DMS153 treated with DMSO at 0.1 percent for 48 hours (cell line): ENCODE results near the gene A4GNT.
"Not testable (repeated sequence)": the region's sequence is repeated elsewhere in the genome, so short reads cannot be mapped to it uniquely, and the experiment has no call there.

Experiments
- DNase-seq: peaks from one replicate; lab custom pipeline; 2025; ENCODE audit not compliant: unreplicated experiment; lab: John Stamatoyannopoulos, UW

Gene A4GNT

DNA sequence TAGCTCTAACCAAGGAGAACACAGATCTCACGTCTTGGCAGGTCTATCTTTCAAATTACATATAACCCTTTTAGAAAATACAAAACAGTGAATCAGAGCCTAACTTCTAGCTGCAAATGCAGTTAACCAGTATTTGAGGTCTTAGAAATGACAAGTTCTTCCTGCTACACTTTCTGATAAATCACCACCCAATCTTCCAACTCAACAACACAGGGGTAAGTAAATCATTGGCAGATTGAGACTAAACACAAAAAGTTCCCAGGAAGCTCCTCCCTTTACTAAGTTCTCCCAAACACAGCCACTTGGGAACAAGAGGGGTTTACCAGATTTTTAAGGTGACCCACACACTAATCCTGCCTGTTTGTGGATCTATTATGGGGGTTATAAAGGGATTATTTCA, at the start of gene A4GNT:
A4GNT (minus strand) TSS at position 152 of the 400 bp plus-strand sequence. CDS start 1,134 bp downstream, outside the sequence.
- DNase-seq = no peak

DNA sequence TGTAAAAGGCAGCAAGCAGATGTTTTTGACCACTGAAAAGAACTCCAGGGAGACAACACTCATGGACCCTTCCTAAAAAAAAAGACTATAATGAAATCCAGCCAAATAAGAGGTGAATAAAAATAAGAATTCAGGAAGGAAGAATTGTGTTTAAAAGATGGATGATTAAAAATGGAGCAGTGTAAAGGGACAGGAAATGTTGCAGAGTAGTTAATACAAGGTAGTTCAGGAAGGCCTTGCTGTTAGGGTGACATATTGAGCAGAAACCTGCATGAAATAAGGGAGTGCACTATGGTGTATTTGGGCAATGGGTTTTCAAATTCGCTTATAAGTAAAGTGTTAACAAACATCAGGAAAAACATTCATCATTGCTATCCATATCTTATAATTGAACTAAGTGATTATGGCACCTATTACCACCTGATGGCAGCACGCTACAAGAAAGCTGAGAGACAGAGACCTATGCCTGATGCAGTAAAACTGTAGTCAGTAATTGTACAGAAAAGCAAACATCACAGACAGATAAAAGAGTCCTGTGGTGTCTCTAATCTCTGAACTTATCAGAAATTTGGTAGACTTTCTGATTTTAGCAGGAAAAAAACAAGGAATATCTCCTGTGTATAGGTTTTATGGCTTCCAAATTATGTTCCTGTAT, 48.3 kb upstream of the A4GNT start:
- peak; percentile 65 for DNase-seq

DNA sequence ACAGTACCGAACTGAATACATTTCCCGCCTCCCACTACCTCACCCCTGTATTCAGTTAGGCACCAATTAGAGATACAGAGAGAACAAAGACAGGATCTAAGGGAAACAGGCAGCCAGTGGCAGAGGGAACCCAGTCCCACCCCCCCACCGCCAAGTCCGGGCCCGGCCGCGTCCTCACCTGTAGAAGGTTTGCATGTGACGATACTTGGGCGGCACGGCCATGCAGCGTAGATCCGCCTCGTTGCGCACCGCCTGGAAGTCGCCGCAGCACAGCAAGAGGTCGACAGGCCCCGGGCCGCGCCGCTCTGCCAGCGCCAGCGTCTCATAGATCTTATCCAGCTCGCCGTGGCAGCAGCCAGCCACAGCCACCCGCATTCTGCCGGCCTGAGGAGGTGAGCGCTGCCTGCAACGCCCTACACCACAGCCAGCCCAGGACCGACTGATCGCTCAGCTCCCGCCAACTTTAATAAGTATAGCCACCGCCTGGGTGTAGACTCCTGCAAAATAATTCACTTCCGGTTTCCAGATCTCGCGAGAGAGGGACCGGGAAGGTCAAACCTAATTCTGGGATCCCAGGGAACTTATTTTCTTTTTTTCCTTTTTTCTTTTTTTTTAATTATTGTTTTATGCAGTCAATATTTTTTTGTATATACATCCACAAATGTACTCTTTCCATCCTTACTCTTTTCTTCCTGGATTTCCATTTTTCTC, 42.4 kb upstream of the A4GNT start, which contains the start of gene DBR1:
DBR1 (minus strand) TSS at position 501 of the 711 bp plus-strand sequence; CDS start at position 375, 126 bp downstream.
- peak; percentile 62 for DNase-seq

- DNase-seq = peak; percentile 19
Measured at GRCh38 chr3:138173769-138174420, 41.7 kb upstream of the A4GNT start.

- DNase-seq = no peak
Measured at GRCh38 chr3:138172625-138173024, 40.4 kb upstream of the A4GNT start.

- DNase-seq = no peak
Measured at GRCh38 chr3:138165061-138165460, 32.9 kb upstream of the A4GNT start.

DNA sequence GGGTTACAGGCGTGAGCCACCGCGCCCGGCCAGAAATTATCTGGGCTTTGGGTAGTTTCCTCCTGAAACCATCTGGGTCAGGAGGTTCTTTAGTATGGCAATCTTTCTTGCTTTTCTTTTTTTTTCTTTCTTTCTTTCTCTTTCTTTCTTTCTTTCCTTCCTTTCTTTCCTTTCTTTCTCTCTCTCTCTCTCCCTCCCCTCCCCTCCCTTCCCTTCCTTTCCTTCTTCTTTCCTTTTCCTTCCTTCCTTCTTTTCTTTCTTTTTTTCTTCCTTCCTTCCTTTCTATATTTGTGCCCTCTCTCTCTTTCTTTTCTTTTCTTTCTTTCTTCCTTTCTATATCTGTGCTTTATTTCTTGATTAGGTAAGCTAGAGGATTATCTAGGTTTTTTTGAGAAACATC, 25.6 kb upstream of the A4GNT start:
- no peak for DNase-seq

DNA sequence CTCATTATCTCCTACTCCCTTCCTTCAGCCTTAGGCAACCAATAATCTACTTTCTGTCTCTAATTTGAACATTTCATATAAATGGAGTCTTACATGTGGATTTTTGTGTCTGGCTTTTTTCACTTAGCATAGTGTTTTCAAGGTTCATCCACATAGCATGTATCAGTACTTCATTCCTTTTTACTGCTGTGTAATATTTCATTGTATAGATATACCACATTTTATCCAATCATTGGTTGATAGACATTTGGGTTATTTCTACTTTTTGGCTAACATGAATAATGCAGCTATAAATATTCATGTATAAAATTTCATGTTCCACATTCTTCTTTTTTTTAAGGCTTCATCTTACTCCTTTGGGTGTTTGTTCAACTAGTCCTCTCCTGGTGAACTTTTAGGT, 22.3 kb upstream of the A4GNT start:
- no peak for DNase-seq

DNA sequence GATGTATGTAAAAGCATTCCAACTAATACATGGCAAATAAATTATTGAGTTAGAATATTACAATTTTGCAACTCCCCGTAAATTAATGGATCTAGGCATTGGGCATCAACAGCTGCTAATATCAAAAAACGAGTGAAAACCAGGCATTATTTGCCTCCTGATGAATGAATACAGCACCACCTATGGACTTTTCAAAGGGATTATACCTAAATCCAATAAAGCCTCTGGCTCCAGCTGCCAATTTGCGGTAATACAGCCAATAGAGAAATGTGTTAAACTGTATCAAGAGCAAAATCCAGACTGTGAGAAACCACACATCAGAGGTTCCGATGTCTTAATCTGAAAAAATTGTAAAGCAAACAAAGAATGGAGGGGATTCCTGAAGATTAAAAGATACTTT, 16.3 kb upstream of the A4GNT start:
- DNase-seq = no peak

DNA sequence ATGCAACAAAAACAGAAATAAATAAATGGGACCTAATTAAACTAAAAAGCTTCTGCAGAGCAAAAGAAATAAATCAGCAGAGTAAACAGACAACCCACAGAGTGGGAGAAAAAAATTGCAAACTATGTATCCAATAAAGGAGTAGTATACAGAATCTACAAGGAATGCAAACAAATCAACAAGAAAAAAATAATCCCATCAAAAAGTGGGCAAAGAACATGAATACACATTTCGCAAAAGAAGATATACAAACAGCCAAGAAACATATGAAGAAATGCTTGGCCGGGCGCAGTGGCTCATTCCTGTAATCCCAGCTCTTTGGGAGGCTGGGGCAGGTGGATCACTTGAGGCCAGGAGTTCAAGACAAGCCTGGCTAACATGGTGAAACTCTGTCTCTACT, 10.0 kb upstream of the A4GNT start:
- DNase-seq = not testable (repeated sequence)

DNA sequence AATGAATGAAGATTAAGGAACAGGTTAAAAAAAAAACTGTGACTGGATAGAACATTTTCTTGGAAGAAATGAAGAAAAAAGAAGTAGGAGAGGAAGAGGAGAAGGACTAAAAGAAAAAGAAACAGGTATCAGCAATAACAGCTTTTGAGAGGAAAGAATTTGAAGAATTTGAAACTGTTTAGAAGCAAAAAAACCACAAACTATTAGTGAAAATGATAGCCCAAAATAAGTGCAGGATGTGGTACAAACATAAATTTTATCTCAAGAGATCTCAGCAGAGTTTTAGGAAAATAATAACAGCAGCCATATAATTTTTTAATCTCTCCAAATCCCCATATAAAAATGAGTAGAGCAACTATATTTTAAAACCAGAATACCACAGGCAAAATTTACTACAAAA, 8.8 kb upstream of the A4GNT start:
- DNase-seq = no peak

DNA sequence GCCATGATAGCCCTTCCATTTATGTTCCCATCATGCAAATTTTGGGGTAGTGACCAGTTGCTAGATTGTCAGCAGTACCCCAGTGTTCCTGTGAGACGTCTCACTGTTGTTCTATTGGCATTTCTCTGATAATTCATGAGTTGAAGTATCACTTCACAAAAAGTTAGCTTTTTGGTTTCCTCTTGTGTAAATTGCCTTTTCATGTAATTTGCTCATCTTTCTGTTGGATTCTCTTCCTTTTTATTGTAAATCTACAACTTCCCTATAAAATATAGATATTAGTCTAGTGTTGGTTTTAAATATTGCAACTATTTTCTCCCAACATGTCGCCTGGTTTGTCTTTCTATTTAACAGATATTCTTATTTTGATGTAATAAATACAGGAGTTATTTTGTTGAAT, 7.5 kb upstream of the A4GNT start:
- no peak for DNase-seq

GRCh38 chr3:138137861-138138260, 5.7 kb upstream of the A4GNT start:
- DNase-seq = no peak

DNA sequence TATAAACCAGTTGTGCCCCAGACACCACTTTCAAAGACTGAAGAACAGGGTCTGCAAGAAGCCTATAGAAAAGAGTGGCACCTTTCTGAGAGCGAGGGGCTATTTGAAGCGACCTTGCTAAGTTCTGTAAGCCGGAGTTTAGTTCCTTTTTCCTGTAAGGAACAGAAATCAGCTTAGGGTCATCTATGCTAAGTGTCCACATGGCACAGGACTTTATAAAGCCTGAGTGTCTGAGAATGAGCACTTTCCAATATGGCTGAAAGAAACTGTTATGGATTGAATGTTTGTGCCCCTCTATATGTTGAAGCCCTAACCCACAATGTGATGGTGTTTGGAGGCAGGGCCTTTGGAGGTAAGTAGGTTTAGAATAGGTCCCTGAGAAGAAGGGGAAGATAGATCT, 4.0 kb upstream of the A4GNT start:
- DNase-seq = no peak

DNA sequence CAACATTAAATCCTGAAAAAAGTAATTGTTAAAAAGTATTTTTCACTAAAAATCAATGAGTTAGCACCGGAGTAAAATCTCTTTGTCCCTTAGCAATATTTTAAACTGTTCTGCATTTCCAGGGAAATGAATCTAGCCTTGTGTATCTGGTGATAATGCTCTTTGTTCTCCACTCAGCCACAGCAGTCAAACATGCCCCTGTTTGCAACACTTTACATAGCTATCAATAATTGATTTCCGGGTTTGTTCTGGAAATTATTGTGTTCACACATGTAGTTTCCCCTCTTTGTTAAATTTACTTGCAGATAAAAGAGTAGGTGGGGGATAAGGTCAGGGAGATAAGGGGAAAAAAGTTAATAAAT, 3.6 kb upstream of the A4GNT start:
- DNase-seq = no peak

GRCh38 chr3:138135146-138135832, 3.1 kb upstream of the A4GNT start:
- no peak for DNase-seq

- no peak for DNase-seq
Measured at GRCh38 chr3:138127636-138128365, 4.4 kb downstream of the A4GNT start.

GRCh38 chr3:138125548-138126221, 6.5 kb downstream of the A4GNT start:
- no peak for DNase-seq

DNA sequence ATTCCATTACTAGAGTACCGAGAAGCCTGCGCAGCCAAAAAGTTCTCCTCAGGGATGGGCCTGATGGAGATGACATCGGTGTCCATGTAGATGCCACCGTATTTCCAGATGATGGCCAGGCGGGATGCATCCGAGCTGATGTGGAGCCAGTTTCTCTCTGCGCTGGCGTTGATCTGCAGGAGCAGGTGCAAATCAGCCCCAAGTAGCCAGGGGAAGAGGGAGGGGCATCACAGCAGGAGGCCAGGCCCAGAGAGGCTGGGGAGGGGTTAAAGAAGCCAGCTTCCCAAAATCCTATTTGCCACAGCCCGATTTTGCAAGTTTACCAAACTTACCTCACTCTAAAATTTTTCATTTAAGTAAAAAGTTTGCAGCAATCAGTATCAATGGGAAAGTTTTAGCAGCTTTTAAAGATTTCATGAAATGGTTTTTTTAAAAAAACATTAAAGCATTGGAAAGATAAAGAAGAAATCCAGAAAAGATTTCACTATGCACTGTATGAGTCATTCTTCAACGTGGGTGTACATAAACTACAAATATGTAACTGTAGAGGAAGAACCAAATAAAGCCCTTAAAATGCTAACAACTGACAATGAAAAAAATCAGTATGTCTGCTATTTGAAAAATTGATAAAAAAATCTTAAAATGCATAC, 7.4 kb downstream of the A4GNT start:
- DNase-seq = no peak

DNA sequence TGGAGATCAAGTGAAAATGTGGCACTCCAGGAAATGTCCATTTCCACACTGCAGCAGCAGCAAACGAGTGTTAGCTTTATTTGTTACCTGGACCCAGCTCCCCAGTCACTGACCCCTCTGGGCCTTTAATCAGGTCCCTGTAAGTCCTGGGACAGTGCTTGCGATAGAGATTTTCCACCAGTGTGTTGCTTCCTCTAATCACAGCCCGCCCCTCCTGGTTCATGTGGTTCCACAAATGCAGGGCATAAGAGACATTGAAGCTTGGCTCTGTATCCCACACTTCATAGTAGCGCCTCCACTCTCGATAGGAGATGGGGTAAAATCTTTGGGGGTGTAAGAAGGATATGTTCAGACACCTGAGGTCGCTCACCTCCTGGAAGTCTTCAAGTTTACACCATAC, 8.0 kb downstream of the A4GNT start:
- DNase-seq = no peak
